Raji (cell line): ENCODE data around the gene NPL.

ENCODE experiments used
- POLR2A ChIP-seq: IDR thresholded peaks from 2 replicates; pipeline ENCODE4 v1.6.1; 2011; ENCODE audit warnings: low read depth, low read length, control low read depth; ENCODE audit not compliant: insufficient read depth

NPL gene

GRCh38 chr1:182829285-182829932, 39.8 kb downstream of the NPL start:
- TF ChIP-seq POLR2A = no peak

GRCh38 chr1:182833271-182833670, 43.7 kb downstream of the NPL start:
- TF ChIP-seq POLR2A = no peak

GRCh38 chr1:182834326-182834725, 44.8 kb downstream of the NPL start:
- TF ChIP-seq POLR2A = no peak

GRCh38 chr1:182835806-182836205, 46.2 kb downstream of the NPL start:
- no peak for TF ChIP-seq POLR2A

GRCh38 chr1:182839209-182840066, 49.9 kb downstream of the NPL start, which contains the start of gene DHX9:
TSS of gene DHX9 (plus strand) at chr1:182839347. CDS start at chr1:182842567, 3,220 bp downstream.
- TF ChIP-seq POLR2A = peak; percentile 98

GRCh38 chr1:182841368-182841988, 51.9 kb downstream of the NPL start:
- TF ChIP-seq POLR2A = no peak

- TF ChIP-seq POLR2A = no peak
These were observed 52.7 kb downstream of the NPL start for GRCh38 chr1:182842265-182842664.

GRCh38 chr1:182845379-182845778, 55.8 kb downstream of the NPL start:
- TF ChIP-seq POLR2A = no peak

GRCh38 chr1:182845894-182846293, 56.3 kb downstream of the NPL start:
- TF ChIP-seq POLR2A = no peak

- no peak for TF ChIP-seq POLR2A
These were observed 57.5 kb downstream of the NPL start for GRCh38 chr1:182847105-182847504.

GRCh38 chr1:182848736-182849135, 59.2 kb downstream of the NPL start:
- no peak for TF ChIP-seq POLR2A

- TF ChIP-seq POLR2A = no peak
These were observed 60.7 kb downstream of the NPL start for GRCh38 chr1:182850319-182850718.

GRCh38 chr1:182851825-182852224, 62.3 kb downstream of the NPL start:
- TF ChIP-seq POLR2A = no peak

GRCh38 chr1:182855911-182856310, 66.3 kb downstream of the NPL start:
- TF ChIP-seq POLR2A = no peak

- TF ChIP-seq POLR2A = no peak
These were observed 67.6 kb downstream of the NPL start for GRCh38 chr1:182857212-182857611.

- no peak for TF ChIP-seq POLR2A
These were observed 71.1 kb downstream of the NPL start for GRCh38 chr1:182860658-182861057.

GRCh38 chr1:182861994-182862393, 72.4 kb downstream of the NPL start:
- TF ChIP-seq POLR2A = no peak

GRCh38 chr1:182862827-182863226, 73.3 kb downstream of the NPL start:
- no peak for TF ChIP-seq POLR2A
